Raji (cell line): Measurements from ENCODE around the gene ZNF76.

Experiments used
- POLR2A ChIP-seq: IDR thresholded peaks from 2 replicates; pipeline ENCODE4 v1.6.1; 2011; ENCODE audit warnings: low read depth, low read length, control low read depth; ENCODE audit not compliant: insufficient read depth

ZNF76 gene

DNA sequence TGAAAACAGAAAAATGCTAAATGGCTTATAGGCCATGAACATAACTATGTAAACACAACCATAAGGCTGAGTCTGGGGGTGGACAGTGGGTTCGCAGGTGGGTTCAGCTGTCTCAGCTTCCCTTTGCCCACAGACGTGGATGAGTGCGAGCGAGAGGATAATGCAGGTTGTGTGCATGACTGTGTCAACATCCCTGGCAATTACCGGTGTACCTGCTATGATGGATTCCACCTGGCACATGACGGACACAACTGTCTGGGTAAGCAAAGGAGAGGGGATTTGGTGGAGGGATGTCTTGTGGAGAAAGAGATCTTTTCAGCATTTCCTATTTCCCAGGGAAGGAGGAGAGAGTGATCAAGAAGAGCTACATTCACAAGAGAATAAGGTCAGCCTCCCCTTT, 31.1 kb upstream of the ZNF76 start:
- TF ChIP-seq POLR2A = no peak

DNA sequence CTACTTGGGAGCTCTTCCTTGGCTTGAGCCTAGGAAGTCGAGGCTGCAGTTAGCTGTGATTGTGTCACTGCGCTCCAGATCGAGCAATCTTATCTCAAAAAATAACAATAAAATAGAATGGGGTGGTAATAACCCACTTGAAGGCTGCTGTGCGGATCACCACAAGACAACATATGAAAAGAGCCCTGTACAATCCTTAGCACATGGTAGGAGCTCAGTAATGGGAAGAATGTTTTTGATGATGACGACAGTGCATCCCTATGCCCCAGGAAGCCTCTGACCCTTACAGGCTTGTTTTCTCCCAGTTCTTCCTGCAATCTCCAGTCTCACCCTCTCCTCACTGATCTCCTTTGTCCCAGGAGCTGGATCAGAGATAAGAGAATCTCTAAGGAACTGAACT, 30.2 kb upstream of the ZNF76 start:
- TF ChIP-seq POLR2A = no peak

GRCh38 chr6:35230498-35230897, 29.0 kb upstream of the ZNF76 start:
- TF ChIP-seq POLR2A = no peak

GRCh38 chr6:35230950-35231349, 28.6 kb upstream of the ZNF76 start:
- no peak for TF ChIP-seq POLR2A

DNA sequence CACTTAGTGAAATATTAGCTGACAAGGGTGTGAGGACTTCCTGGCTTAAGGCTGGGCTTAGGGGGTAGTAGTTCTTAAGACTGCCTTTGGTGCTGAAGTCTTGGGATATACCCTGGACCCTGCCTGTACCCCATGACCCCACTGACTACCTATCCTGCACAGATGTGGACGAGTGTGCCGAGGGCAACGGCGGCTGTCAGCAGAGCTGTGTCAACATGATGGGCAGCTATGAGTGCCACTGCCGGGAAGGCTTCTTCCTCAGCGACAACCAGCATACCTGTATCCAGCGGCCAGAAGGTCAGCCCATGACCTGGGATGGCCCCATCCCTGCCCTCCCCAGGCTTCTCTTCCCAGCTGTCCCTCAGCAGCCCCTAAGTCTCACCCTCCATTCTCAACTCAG, 28.0 kb upstream of the ZNF76 start:
- no peak for TF ChIP-seq POLR2A

DNA sequence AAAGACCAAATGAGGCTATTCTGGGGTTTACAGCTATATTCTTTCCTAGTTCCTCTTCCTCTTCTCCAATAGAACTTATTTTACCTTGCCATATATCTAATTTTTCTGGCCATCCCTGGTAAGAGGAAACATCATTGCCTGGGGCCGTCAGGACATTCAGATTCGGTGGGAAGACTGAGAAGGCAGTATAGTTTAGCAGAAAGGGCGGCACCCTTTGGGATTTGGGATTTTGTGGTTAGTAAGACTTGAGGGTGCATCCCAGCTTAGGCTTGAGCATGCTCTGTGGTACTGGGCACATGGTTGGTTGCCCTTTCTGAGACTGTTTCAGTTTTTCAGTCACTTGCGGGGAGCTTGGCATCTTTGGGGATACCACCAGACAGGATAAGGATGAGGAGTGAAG, 24.6 kb upstream of the ZNF76 start:
- TF ChIP-seq POLR2A = no peak

- TF ChIP-seq POLR2A = no peak
Observed at GRCh38 chr6:35236223-35236622, 23.3 kb upstream of the ZNF76 start.

DNA sequence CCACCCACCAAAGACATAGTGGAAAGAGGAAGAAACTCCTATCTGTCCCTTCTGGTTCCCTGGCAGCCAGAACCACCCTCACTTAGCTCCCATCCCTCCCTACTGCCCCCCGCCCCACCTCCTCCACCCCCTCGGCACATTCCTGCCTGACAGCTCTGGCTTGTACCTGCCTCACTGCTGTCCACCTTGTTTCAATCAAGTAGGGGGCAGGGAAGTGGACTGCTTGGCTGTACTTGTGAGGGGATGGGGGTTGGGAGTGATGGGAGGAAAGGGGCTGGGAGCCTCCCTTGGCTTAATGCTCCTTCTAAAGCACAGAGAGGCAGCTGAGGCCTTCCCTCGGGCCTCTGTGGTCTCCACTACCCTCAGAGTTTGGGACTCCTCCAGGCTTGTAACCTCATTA, 22.1 kb upstream of the ZNF76 start:
- no peak for TF ChIP-seq POLR2A

- no peak for TF ChIP-seq POLR2A
Observed at GRCh38 chr6:35238843-35239289, 20.7 kb upstream of the ZNF76 start.

DNA sequence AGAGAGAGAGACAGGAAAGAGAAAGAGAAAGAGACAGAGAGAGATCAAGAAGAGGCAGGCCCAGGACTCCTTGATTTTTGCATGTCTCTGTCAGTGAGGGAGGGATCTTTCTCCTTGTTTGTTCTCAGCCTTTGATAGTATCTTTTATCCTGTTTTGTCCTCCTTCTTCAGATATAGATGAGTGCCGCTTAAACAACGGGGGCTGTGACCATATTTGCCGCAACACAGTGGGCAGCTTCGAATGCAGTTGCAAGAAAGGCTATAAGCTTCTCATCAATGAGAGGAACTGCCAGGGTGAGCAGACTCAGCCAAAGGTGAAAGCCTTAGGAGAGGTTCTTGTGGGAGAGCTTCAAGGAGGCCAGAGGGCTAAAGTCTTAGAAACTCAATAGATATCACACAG, 20.0 kb upstream of the ZNF76 start:
- TF ChIP-seq POLR2A = no peak

DNA sequence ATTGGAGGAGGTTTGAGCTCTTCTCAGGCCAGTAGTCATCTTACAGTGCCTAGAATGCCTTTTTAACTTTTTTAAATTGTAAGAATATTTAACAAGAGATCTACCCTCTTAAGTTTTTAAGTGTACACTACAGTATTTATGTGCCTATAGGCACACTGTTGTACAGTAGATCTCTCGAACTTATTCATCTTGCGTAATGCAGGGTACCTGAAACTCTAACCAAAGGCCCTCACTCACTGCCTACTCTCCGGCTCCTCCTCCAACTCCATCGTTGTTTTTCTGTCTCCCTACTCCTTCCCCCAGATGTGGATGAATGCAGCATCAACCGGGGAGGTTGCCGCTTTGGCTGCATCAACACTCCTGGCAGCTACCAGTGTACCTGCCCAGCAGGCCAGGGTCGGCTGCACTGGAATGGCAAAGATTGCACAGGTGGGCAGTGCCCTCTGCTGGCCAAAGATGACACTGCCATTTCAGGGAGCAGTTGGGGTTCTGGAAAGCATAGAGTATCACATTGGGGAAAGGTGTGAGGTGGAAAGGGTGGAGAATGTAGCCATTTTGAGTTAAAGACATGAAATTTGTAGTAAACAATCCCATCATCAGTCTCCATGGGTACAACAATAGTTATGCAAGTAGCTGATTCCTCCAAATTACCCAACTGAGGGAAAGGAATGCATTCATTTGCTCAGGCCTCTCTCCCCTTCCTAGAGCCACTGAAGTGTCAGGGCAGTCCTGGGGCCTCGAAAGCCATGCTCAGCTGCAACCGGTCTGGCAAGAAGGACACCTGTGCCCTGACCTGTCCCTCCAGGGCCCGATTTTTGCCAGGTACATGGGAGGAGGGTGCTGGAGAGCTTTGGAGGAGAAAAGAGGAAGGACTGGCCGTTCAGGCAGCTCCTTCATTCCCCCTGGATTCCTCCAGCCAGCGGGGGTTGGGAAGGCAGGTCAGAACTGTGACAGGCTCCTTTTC, 18.4 kb upstream of the ZNF76 start:
- no peak for TF ChIP-seq POLR2A

DNA sequence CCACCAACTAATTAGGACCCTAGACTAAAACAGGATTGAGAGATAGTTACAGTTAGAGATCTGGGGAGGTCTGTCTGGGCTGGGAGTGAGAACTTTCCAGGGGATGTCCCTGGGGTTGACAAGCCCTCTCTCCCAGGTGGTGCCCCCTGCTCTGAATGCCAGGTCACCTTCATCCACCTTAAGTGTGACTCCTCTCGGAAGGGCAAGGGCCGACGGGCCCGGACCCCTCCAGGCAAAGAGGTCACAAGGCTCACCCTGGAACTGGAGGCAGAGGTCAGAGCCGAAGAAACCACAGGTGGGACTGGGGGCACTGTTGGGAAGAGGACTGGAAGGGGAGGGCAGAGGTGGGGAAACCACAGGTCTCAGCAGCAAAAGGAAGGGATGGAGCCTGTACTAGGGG, 17.0 kb upstream of the ZNF76 start:
- no peak for TF ChIP-seq POLR2A

GRCh38 chr6:35242906-35243305, 16.6 kb upstream of the ZNF76 start:
- TF ChIP-seq POLR2A = no peak

DNA sequence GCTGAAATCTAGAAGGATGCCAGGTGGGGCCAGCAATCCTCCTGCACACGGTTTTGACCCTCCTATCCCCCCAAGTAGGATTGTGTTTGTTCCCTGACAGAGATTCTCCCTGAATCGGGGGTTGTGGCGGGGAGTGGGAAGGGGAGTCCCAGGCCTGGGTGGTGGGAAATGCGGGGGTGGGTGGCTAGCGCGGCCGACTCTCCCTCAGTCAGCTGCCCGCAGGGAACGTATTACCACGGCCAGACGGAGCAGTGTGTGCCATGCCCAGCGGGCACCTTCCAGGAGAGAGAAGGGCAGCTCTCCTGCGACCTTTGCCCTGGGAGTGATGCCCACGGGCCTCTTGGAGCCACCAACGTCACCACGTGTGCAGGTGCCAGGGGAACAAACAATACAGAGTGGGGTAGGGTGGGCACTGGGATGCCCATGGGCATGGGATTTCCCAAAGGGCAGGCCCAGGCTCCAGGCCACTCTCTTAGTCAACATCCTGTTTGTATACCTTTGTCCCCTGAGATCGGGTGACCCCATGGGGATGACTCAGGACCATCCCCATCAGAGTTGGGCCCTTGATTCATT, 16.1 kb upstream of the ZNF76 start:
- TF ChIP-seq POLR2A = no peak

GRCh38 chr6:35244551-35244950, 15.0 kb upstream of the ZNF76 start:
- no peak for TF ChIP-seq POLR2A

- TF ChIP-seq POLR2A = no peak
Observed at GRCh38 chr6:35247642-35248231, 11.8 kb upstream of the ZNF76 start.
